Left lung (tissue), 10 donors: ENCODE measurements around the gene HTD2. TPM values are rescaled to one million over a fixed set of nuclear protein-coding genes. Genes with fewer than 3 reads are reported as not detected.

Experiments
- ATAC-seq: fragments of 200-7000 bp; cut with Tn5 transposase; one replicate; pipeline ENCODE4 v1.9.1; 2020; ENCODE audit warnings: moderate library complexity
- DNase-seq, 4 donors: peaks; one replicate each; pipeline ENCODE4 v3.0.0-alpha.2; 2013 to 2020
- H3K27ac ChIP-seq, 2 donors: fragments of 200-600 bp; sonication (generic) in 1 of 2; one replicate each; pipeline versions ENCODE4 v1.5.0 to v1.8.0; 2020 to 2021
- H3K27me3 ChIP-seq, 2 donors: fragments of 200-600 bp; sonication (generic) in 1 of 2; one replicate each; pipeline versions ENCODE4 v1.5.0 to v1.8.0; 2020 to 2021
- H3K36me3 ChIP-seq, 2 donors: fragments of 200-600 bp; sonication (generic) in 1 of 2; one replicate each; pipeline versions ENCODE4 v1.5.0 to v1.8.0; 2020 to 2021
- H3K4me1 ChIP-seq, 2 donors: fragments of 200-600 bp; one replicate each; pipeline ENCODE4 v1.8.0; 2021
- H3K4me3 ChIP-seq, 2 donors: fragments of 200-600 bp; sonication (generic) in 1 of 2; one replicate each; pipeline versions ENCODE4 v1.5.0 to v1.8.0; 2020 to 2021; ENCODE audit warnings: mild to moderate bottlenecking in 1 of 2
- H3K9me3 ChIP-seq, 2 donors: fragments of 200-600 bp; sonication (generic) in 1 of 2; one replicate each; pipeline versions ENCODE4 v1.5.0 to v1.8.0; 2020 to 2021
- CTCF ChIP-seq, 2 donors: fragments of 200-600 bp; sonication (generic) in 1 of 2; IDR thresholded peaks; one replicate each; pipeline versions ENCODE4 v1.5.0 to v1.8.0; 2021; ENCODE audit warnings: antibody characterized with exemption in 2 of 2
- intact Hi-C, 2 donors: fragments of 100-400 bp; cut with DNase I; formaldehyde crosslinking; loops; one replicate each; pipeline versions ENCODE4 v1.11.2 to v1.14.2; 2022
- polyA plus RNA-seq, 6 donors: library from polyadenylated mRNA; unstranded; fragments of 120-200 nt; gene quantifications; one replicate each; pipeline ENCODE4 v1.2.1, GENCODE V29; 2013; ENCODE audit not compliant: insufficient read length in 6 of 6
- total RNA-seq, 2 donors: library from RNA; stranded (reverse); fragmentation: NEBNext Ultra II Directional; extraction: Animal tissue kit (Norgen Biotek cat#: 25700); gene quantifications; one replicate each; pipeline ENCODE4 v1.2.1, GENCODE V29; 2021
- donor health status: DM: no; HTN: yes; CAD: no.
- donor health status: DM: no; HTN: no; CAD: no.

Gene HTD2
- total and polyA plus RNA-seq, 8 donors = 7.6 to 14.0 (median 11.9) TPM

GRCh38 chr3:58356054-58356453 is 49.7 kb downstream of the HTD2 start:
- Histone ChIP-seq H3K27ac (peak overlapping the region in 1 of 2 donors; percentile 78), H3K4me1 (peaks cover 0 to 58% of the 10 kb centered on the region in 2 donors), H3K36me3 (no peaks in the 10 kb centered on the region), H3K4me3 (no peak overlapping the region), H3K27me3 (no peaks in the 10 kb centered on the region), H3K9me3 (no peaks in the 10 kb centered on the region)
- no peak for TF ChIP-seq CTCF (IDR thresholded peaks at IDR 0.05)
- ATAC-seq (peak; percentile 34), DNase-seq (no peak)
- intact Hi-C loops = no loop called here

- ATAC-seq (no peak), DNase-seq (no peak)
- intact Hi-C loops = no loop called here
- TF ChIP-seq CTCF (IDR thresholded peaks at IDR 0.05) = no peak
- Histone ChIP-seq H3K27me3 (no peaks in the 10 kb centered on the region), H3K4me3 (no peak overlapping the region), H3K27ac (no peak overlapping the region), H3K36me3 (no peaks in the 10 kb centered on the region), H3K4me1 (peaks cover 0 to 47% of the 10 kb centered on the region in 2 donors), H3K9me3 (no peaks in the 10 kb centered on the region)
These were observed 51.1 kb downstream of the HTD2 start for GRCh38 chr3:58357402-58357801.

GRCh38 chr3:58358092-58358491 is 51.8 kb downstream of the HTD2 start:
- no peak for TF ChIP-seq CTCF (IDR thresholded peaks at IDR 0.05)
- no peaks in the 10 kb centered on the region for H3K36me3 ChIP-seq
- ATAC-seq = no peak
- H3K9me3 ChIP-seq = no peaks in the 10 kb centered on the region
- intact Hi-C loops = no loop called here
- no peak overlapping the region for H3K27ac ChIP-seq
- no peak for DNase-seq
- H3K4me3 ChIP-seq = no peak overlapping the region
- H3K27me3 ChIP-seq = no peaks in the 10 kb centered on the region
- H3K4me1 ChIP-seq = peaks cover 0 to 42% of the 10 kb centered on the region in 2 donors

- TF ChIP-seq CTCF (IDR thresholded peaks at IDR 0.05) = no peak
- intact Hi-C loops = no loop called here
- Histone ChIP-seq H3K4me1 (peaks cover 0 to 35% of the 10 kb centered on the region in 2 donors), H3K36me3 (no peaks in the 10 kb centered on the region), H3K27me3 (no peaks in the 10 kb centered on the region), H3K9me3 (no peaks in the 10 kb centered on the region), H3K27ac (no peak overlapping the region), H3K4me3 (no peak overlapping the region)
- DNase-seq (no peak), ATAC-seq (no peak)
These were observed 52.5 kb downstream of the HTD2 start for GRCh38 chr3:58358808-58359207.

GRCh38 chr3:58359621-58360020 is 53.3 kb downstream of the HTD2 start:
- TF ChIP-seq CTCF (IDR thresholded peaks at IDR 0.05) = no peak
- no peak overlapping the region for H3K4me3 ChIP-seq
- H3K36me3 ChIP-seq = no peaks in the 10 kb centered on the region
- H3K4me1 ChIP-seq = peaks cover 0 to 27% of the 10 kb centered on the region in 2 donors
- DNase-seq (no peak), ATAC-seq (no peak)
- no peaks in the 10 kb centered on the region for H3K9me3 ChIP-seq
- H3K27me3 ChIP-seq = no peaks in the 10 kb centered on the region
- no peak overlapping the region for H3K27ac ChIP-seq
- intact Hi-C loops = no loop called here
